Caco-2 (cell line): ENCODE measurements around the gene RAB43. TPM values are rescaled to one million over a fixed set of nuclear protein-coding genes. Genes with fewer than 3 reads are reported as not detected.
A peak's percentile ranks its signal among the peaks of the same experiment; 100 is the strongest.
"Not testable (repeated sequence)": the region's sequence is repeated elsewhere in the genome, so short reads cannot be mapped to it uniquely, and the experiment has no call there.

Experiments used
- BruUV-seq: library from RNA; stranded (reverse); fragments of 400-500 nt; replicated peaks from 2 replicates; lab custom pipeline; 2021; lab: Mats Ljungman, UMichigan
- CTCF ChIA-PET: fragments of 300-600 bp; sonication (Branson Sonifier 250); formaldehyde crosslinking; loops from one replicate; lab custom pipeline; 2022; ENCODE audit warnings: antibody characterized with exemption; lab: Charles Lee
- POLR2A ChIA-PET: fragments of 300-600 bp; sonication (Branson Sonifier 250); formaldehyde crosslinking; loops from one replicate; lab custom pipeline; 2022; ENCODE audit warnings: antibody characterized with exemption; lab: Charles Lee
- DNase-seq, 2 experiments: peaks; one replicate each; pipeline versions ENCODE4 v3.0.0 to v3.0.0-alpha.2; 2020 to 2022
- H3K27me3 ChIP-seq: replicated peaks from 2 replicates; pipeline ENCODE4 v1.6.0; 2011; ENCODE audit warnings: low read length; ENCODE audit not compliant: control insufficient read depth, insufficient read depth
- H3K36me3 ChIP-seq: 2 replicates; pipeline ENCODE4 v1.5.1; 2011; ENCODE audit warnings: low read length; ENCODE audit not compliant: control insufficient read depth, insufficient read depth
- H3K4me1 ChIP-seq: fragments of 250-450 bp; sonication (Bioruptor Pico); 2 replicates; pipeline ENCODE4 v1.5.1; 2020; ENCODE audit warnings: mild to moderate bottlenecking
- H3K4me3 ChIP-seq: 2 replicates; pipeline ENCODE4 v1.5.1; 2011; ENCODE audit warnings: low read depth, mild to moderate bottlenecking, control low read depth, low read length
- H3K9me3 ChIP-seq: fragments of 250-450 bp; sonication (Bioruptor Pico); 2 replicates; pipeline ENCODE4 v1.5.1; 2020; ENCODE audit warnings: mild to moderate bottlenecking, moderate library complexity
- H3K27ac Mint-ChIP-seq: one replicate; pipeline ENCODE4 v1.8.0; 2022; ENCODE audit warnings: mixed read lengths; ENCODE audit not compliant: unreplicated experiment
- H3K27me3 Mint-ChIP-seq: one replicate; pipeline ENCODE4 v1.8.0; 2022; ENCODE audit warnings: mixed read lengths; ENCODE audit not compliant: insufficient read depth, unreplicated experiment
- H3K36me3 Mint-ChIP-seq: one replicate; pipeline ENCODE4 v1.8.0; 2022; ENCODE audit warnings: mild to moderate bottlenecking, mixed read lengths; ENCODE audit not compliant: insufficient read depth, unreplicated experiment
- H3K4me1 Mint-ChIP-seq: one replicate; pipeline ENCODE4 v1.8.0; 2022; ENCODE audit warnings: low read depth, mixed read lengths; ENCODE audit not compliant: unreplicated experiment
- H3K4me3 Mint-ChIP-seq: one replicate; pipeline ENCODE4 v1.8.0; 2022; ENCODE audit warnings: mild to moderate bottlenecking, moderate library complexity, mixed read lengths; ENCODE audit not compliant: unreplicated experiment
- H3K9me3 Mint-ChIP-seq: one replicate; pipeline ENCODE4 v1.8.0; 2022; ENCODE audit warnings: mixed read lengths; ENCODE audit not compliant: unreplicated experiment
- CTCF ChIP-seq, 2 experiments: fragments of 200-600 bp in 1 of 2; IDR thresholded peaks; 1 replicate in 1 of 2; 2 replicates in 1 of 2; pipeline versions ENCODE4 v1.5.1 to v1.8.0; 2011 to 2022; ENCODE audit warnings: antibody characterized with exemption in 1 of 2, control low read depth in 1 of 2, inconsistent platforms in 1 of 2, low read depth in 1 of 2, low read length in 1 of 2, mild to moderate bottlenecking in 1 of 2, moderate library complexity in 1 of 2; ENCODE audit not compliant: insufficient read depth in 1 of 2, severe bottlenecking in 1 of 2, unreplicated experiment in 1 of 2
- intact Hi-C: fragments of 100-400 bp; cut with micrococcal nuclease; formaldehyde crosslinking; loops from one replicate; pipeline ENCODE4 v1.10.0; 2022; ENCODE audit not compliant: unreplicated experiment
- total RNA-seq: library from RNA; stranded (reverse); gene quantifications from 2 replicates; pipeline ENCODE4 v1.2.3, GENCODE V29; 2022

The RAB43 gene
- total RNA-seq, 1 experiment from 2014 or later, result 12.3 TPM

DNA sequence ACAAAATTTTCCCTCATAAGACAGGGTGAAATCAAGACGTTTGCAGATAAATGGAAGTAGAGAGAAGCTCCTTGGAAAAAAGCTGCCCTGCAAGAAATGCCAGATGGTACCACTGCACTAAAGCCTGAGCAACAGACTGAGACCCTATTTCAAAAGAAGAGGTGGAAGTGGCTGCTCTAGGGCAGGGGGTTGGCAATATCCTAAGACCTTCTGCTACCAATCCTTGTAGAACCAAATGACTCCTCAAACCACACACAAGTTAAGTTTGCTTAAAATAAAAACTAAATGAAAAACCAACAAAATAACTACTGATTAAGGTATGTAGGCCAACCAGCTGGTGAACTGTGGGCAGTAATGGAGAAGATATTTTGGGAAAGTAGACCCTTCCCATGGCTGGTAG lies 21.3 kb downstream of the RAB43 start:
- no peaks in the 10 kb centered on the region for H3K27me3 ChIP-seq
- H3K9me3 Mint-ChIP-seq, result no peaks in the 10 kb centered on the region
- TF ChIP-seq CTCF (IDR thresholded peaks at IDR 0.05; ENCODE audit: insufficient read depth in 1 of 2, low read depth in 1 of 2, low read length in 1 of 2, severe bottlenecking in 1 of 2, unreplicated experiment in 1 of 2), result no peak
- H3K27me3 Mint-ChIP-seq, result no peaks in the 10 kb centered on the region
- H3K27ac Mint-ChIP-seq, result no peak overlapping the region
- no peak overlapping the region for H3K4me3 ChIP-seq
- ChIA-PET CTCF (interaction anchor here (1.1 kb wide), 1 partner anchor 130 kb away, joined by 3 read pairs; no protein-coding TSS in a partner anchor), POLR2A (no interaction called here)
- no peaks in the 10 kb centered on the region for H3K36me3 ChIP-seq
- H3K4me1 ChIP-seq, result no peaks in the 10 kb centered on the region
- H3K4me1 Mint-ChIP-seq, result no peaks in the 10 kb centered on the region
- H3K9me3 ChIP-seq, result no peaks in the 10 kb centered on the region
- no TSS peak for BruUV-seq
- intact Hi-C loops, result loop anchor here (10.0 kb wide), 1 partner anchor 125 kb away; no protein-coding TSS in a partner anchor
- H3K36me3 Mint-ChIP-seq, result peaks cover 4% of the 10 kb centered on the region
- DNase-seq, result no peak
- H3K4me3 Mint-ChIP-seq, result no peak overlapping the region

DNA sequence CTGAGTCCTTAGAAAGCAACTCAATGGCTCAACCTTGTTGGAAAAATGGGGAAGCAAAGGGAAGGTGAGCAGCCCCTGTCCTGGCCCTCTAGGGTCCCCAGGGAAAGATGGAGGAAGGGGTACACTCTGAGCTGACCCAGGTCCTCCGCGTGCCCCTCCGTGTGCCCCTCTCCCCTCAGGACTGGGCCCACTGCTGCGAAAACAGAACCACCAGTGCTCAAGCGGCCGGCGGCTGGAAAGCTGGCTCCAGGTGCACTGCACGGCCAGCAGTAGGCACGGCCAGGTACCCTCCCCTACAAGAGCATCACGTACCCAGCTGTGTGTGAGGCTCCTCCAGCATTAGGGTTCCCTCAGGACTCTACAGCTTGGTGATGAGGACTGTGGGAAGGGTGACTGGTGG lies 26.3 kb downstream of the RAB43 start:
- CTCF ChIA-PET, result no interaction called here
- no peaks in the 10 kb centered on the region for H3K4me1 ChIP-seq
- no peaks in the 10 kb centered on the region for H3K36me3 ChIP-seq
- Mint-ChIP-seq H3K36me3 (peaks cover 9% of the 10 kb centered on the region), H3K27me3 (no peaks in the 10 kb centered on the region), H3K27ac (no peak overlapping the region), H3K4me1 (no peaks in the 10 kb centered on the region), H3K4me3 (no peak overlapping the region), H3K9me3 (no peaks in the 10 kb centered on the region)
- BruUV-seq, result no TSS peak
- no peaks in the 10 kb centered on the region for H3K27me3 ChIP-seq
- no peak overlapping the region for H3K4me3 ChIP-seq
- intact Hi-C loops, result no loop called here
- no peak for TF ChIP-seq CTCF (IDR thresholded peaks at IDR 0.05; ENCODE audit: insufficient read depth in 1 of 2, low read depth in 1 of 2, low read length in 1 of 2, severe bottlenecking in 1 of 2, unreplicated experiment in 1 of 2)
- POLR2A ChIA-PET, result no interaction called here
- H3K9me3 ChIP-seq, result no peaks in the 10 kb centered on the region
- no peak for DNase-seq

- H3K4me1 Mint-ChIP-seq, intact Hi-C loops, H3K9me3 Mint-ChIP-seq, H3K36me3 ChIP-seq, DNase-seq, H3K4me1 ChIP-seq, H3K9me3 ChIP-seq, BruUV-seq, H3K27ac Mint-ChIP-seq, CTCF ChIA-PET, H3K27me3 Mint-ChIP-seq, POLR2A ChIA-PET, H3K4me3 ChIP-seq, H3K36me3 Mint-ChIP-seq, H3K27me3 ChIP-seq, H3K4me3 Mint-ChIP-seq: not testable (repeated sequence)
Measured at GRCh38 chr3:129088312-129088711, 33.3 kb downstream of the RAB43 start.

DNA sequence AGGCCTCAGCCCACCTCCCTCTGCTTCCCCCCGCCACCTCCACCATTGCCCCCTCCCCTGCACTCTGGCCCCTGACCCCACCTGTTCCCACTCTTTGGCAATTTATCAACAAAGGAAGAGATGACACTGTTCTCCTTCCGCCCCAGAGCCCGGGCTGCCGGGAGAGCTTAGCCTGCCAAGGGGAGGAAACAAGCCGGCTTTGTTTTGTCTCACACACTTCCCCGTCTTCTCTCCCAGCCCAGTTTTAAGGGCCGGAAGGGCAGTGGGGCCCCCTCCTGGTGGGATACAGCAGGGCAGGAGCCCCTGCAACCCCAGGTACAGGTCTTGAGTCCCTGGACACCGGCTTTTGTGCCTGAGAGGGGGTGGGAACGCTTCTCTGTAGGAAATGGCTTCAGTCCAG lies 33.7 kb downstream of the RAB43 start:
- H3K9me3 ChIP-seq, H3K4me1 Mint-ChIP-seq, H3K4me3 ChIP-seq, CTCF ChIA-PET, H3K27me3 ChIP-seq, intact Hi-C loops, H3K27me3 Mint-ChIP-seq, H3K27ac Mint-ChIP-seq, H3K4me3 Mint-ChIP-seq, BruUV-seq, H3K36me3 ChIP-seq, H3K4me1 ChIP-seq, H3K36me3 Mint-ChIP-seq, H3K9me3 Mint-ChIP-seq, POLR2A ChIA-PET: not testable (repeated sequence)
- DNase-seq, result peak in 1 of 2 experiments; percentile 58
